Measurements from ENCODE around the gene PLXNA4. TPM values are rescaled to one million over a fixed set of nuclear protein-coding genes. Genes with fewer than 3 reads are reported as not detected.

The PLXNA4 gene
- total RNA-seq, 1 experiment from 2014 or later: 29.2 TPM

GRCh38 chr7:132590162-132590561 lies 13.9 kb upstream of the PLXNA4 start:
- peak; percentile 48 for DNase-seq (ENCODE audit: low read depth)

GRCh38 chr7:132588596-132588995 lies 12.3 kb upstream of the PLXNA4 start:
- DNase-seq (ENCODE audit: low read depth): no peak

GRCh38 chr7:132584796-132585494 lies 8.7 kb upstream of the PLXNA4 start:
- no peak for DNase-seq (ENCODE audit: low read depth)

- DNase-seq (ENCODE audit: low read depth): no peak
Measured at GRCh38 chr7:132581431-132581830, 5.2 kb upstream of the PLXNA4 start.

GRCh38 chr7:132580717-132581285 lies 4.5 kb upstream of the PLXNA4 start:
- DNase-seq (ENCODE audit: low read depth): peak; percentile 77

- peak; percentile 47 for DNase-seq (ENCODE audit: low read depth)
Measured at GRCh38 chr7:132580277-132580676, 4.0 kb upstream of the PLXNA4 start.

GRCh38 chr7:132579260-132579899 lies 3.1 kb upstream of the PLXNA4 start:
- no peak for DNase-seq (ENCODE audit: low read depth)

GRCh38 chr7:132578826-132579225 lies 2.6 kb upstream of the PLXNA4 start:
- DNase-seq (ENCODE audit: low read depth): no peak

GRCh38 chr7:132578050-132578370 lies 1.7 kb upstream of the PLXNA4 start:
- no peak for DNase-seq (ENCODE audit: low read depth)

GRCh38 chr7:132577206-132578049 lies 1.2 kb upstream of the PLXNA4 start:
- DNase-seq (ENCODE audit: low read depth): peak; percentile 61

- DNase-seq (ENCODE audit: low read depth): no peak
Measured at GRCh38 chr7:132576721-132577085, 433 bp upstream of the PLXNA4 start.

GRCh38 chr7:132575419-132575981 lies 770 bp downstream of the PLXNA4 start:
- peak; percentile 63 for DNase-seq (ENCODE audit: low read depth)

- no peak for DNase-seq (ENCODE audit: low read depth)
Measured at GRCh38 chr7:132574223-132574622, 2.0 kb downstream of the PLXNA4 start.

- DNase-seq (ENCODE audit: low read depth): no peak
Measured at GRCh38 chr7:132573251-132573955, 2.9 kb downstream of the PLXNA4 start.

- DNase-seq (ENCODE audit: low read depth): no peak
Measured at GRCh38 chr7:132572526-132572925, 3.7 kb downstream of the PLXNA4 start.

GRCh38 chr7:132571970-132572369 lies 4.3 kb downstream of the PLXNA4 start:
- DNase-seq (ENCODE audit: low read depth): no peak

GRCh38 chr7:132569884-132570614 lies 6.2 kb downstream of the PLXNA4 start:
- no peak for DNase-seq (ENCODE audit: low read depth)

GRCh38 chr7:132568962-132569361 lies 7.3 kb downstream of the PLXNA4 start:
- peak; percentile 30 for DNase-seq (ENCODE audit: low read depth)

GRCh38 chr7:132565885-132566284 lies 10.4 kb downstream of the PLXNA4 start:
- DNase-seq (ENCODE audit: low read depth): no peak

- no peak for DNase-seq (ENCODE audit: low read depth)
Measured at GRCh38 chr7:132565441-132565840, 10.8 kb downstream of the PLXNA4 start.

All from HT1080 (cell line).